COLO668 (cell line): ENCODE data around the gene NT5C.
A peak's percentile ranks its signal among the peaks of the same experiment; 100 is the strongest.
"Not testable (repeated sequence)": the region's sequence is repeated elsewhere in the genome, so short reads cannot be mapped to it uniquely, and the experiment has no call there.

Source experiments
- DNase-seq: peaks from one replicate; lab custom pipeline; 2025; ENCODE audit not compliant: unreplicated experiment; lab: John Stamatoyannopoulos, UW

The NT5C gene

GRCh38 chr17:75131278-75132017 lies at the start of gene NT5C:
NT5C (minus strand) TSS chr17:75131742; CDS start chr17:75131707, 35 bp downstream.
- DNase-seq = peak; percentile 85

GRCh38 chr17:75181110-75181509 lies 49.6 kb upstream of the NT5C start:
- DNase-seq = no peak

GRCh38 chr17:75178453-75178852 lies 46.9 kb upstream of the NT5C start:
- no peak for DNase-seq

GRCh38 chr17:75176625-75177024 lies 45.1 kb upstream of the NT5C start:
- DNase-seq = no peak

GRCh38 chr17:75174996-75175395 lies 43.5 kb upstream of the NT5C start:
- no peak for DNase-seq

- DNase-seq = no peak
Measured at GRCh38 chr17:75173526-75173925, 42.0 kb upstream of the NT5C start.

GRCh38 chr17:75168998-75169397 lies 37.5 kb upstream of the NT5C start:
- no peak for DNase-seq

GRCh38 chr17:75164606-75165005 lies 33.1 kb upstream of the NT5C start:
- DNase-seq = not testable (repeated sequence)

- DNase-seq = no peak
Measured at GRCh38 chr17:75163074-75163473, 31.5 kb upstream of the NT5C start.

- DNase-seq = no peak
Measured at GRCh38 chr17:75160211-75160610, 28.7 kb upstream of the NT5C start.

- no peak for DNase-seq
Measured at GRCh38 chr17:75159196-75160031, 27.9 kb upstream of the NT5C start.

- DNase-seq = not testable (repeated sequence)
Measured at GRCh38 chr17:75158480-75158879, 26.9 kb upstream of the NT5C start.

GRCh38 chr17:75155191-75155601 lies 23.7 kb upstream of the NT5C start:
- no peak for DNase-seq

- DNase-seq = peak; percentile 95
Measured at GRCh38 chr17:75154195-75155106, 22.9 kb upstream of the NT5C start, which contains the start of gene JPT1. JPT1 (minus strand) TSS chr17:75154512; CDS start chr17:75154397, 115 bp downstream.

- DNase-seq = peak; percentile 60
Measured at GRCh38 chr17:75153780-75154194, 22.2 kb upstream of the NT5C start.

GRCh38 chr17:75152922-75153779 lies 21.6 kb upstream of the NT5C start:
- DNase-seq = peak; percentile 43

- DNase-seq = no peak
Measured at GRCh38 chr17:75152523-75152921, 21.0 kb upstream of the NT5C start.

GRCh38 chr17:75151930-75152329 lies 20.4 kb upstream of the NT5C start:
- DNase-seq = peak; percentile 4

GRCh38 chr17:75147878-75148546 lies 16.5 kb upstream of the NT5C start:
- DNase-seq = no peak
